CD8-positive, alpha-beta memory T cell (primary cell): ENCODE measurements around the gene FKBP1A. TPM values are rescaled to one million over a fixed set of nuclear protein-coding genes. Genes with fewer than 3 reads are reported as not detected.
A peak's percentile ranks its signal among the peaks of the same experiment; 100 is the strongest.

ENCODE experiments used
- CTCF ChIA-PET: fragments of 350-600 bp; sonication (Branson Sonifier 250); formaldehyde crosslinking; loops from one replicate; lab custom pipeline; 2021; ENCODE audit warnings: antibody characterized with exemption; lab: Charles Lee
- POLR2A ChIA-PET: fragments of 350-600 bp; sonication (Branson Sonifier 250); formaldehyde crosslinking; loops from one replicate; lab custom pipeline; 2021; ENCODE audit warnings: antibody characterized with exemption; lab: Charles Lee
- DNase-seq, 5 donors: peaks; one replicate each; pipeline versions ENCODE4 v3.0.0 to v3.0.0-alpha.2; 2020 to 2022; ENCODE audit warnings: mixed read lengths in 1 of 5
- H3K27ac ChIP-seq: one replicate; pipeline ENCODE4 v1.7.0; 2013; ENCODE audit warnings: low read depth, mild to moderate bottlenecking, low read length, moderate library complexity
- H3K27me3 ChIP-seq: 2 replicates; pipeline ENCODE4 v1.7.0; 2013; ENCODE audit warnings: low read length, mild to moderate bottlenecking; ENCODE audit not compliant: insufficient read depth, poor library complexity, severe bottlenecking
- H3K36me3 ChIP-seq: 2 replicates; pipeline ENCODE4 v1.7.0; 2013; ENCODE audit warnings: mild to moderate bottlenecking, low read length, moderate library complexity; ENCODE audit not compliant: insufficient read depth
- H3K4me1 ChIP-seq: 2 replicates; pipeline ENCODE4 v1.7.0; 2013; ENCODE audit warnings: mild to moderate bottlenecking, low read length, moderate library complexity; ENCODE audit not compliant: insufficient read depth
- H3K4me3 ChIP-seq: 2 replicates; pipeline ENCODE4 v1.7.0; 2013; ENCODE audit warnings: mild to moderate bottlenecking, low read length
- H3K9me3 ChIP-seq: 2 replicates; pipeline ENCODE4 v1.7.0; 2013; ENCODE audit warnings: mild to moderate bottlenecking, low read length
- H3K27ac Mint-ChIP-seq, 8 donors: one replicate each; pipeline ENCODE4 v1.8.0; 2020 to 2021; ENCODE audit warnings: mixed read lengths in 8 of 8, mild to moderate bottlenecking in 6 of 8, inconsistent platforms in 3 of 8, moderate library complexity in 3 of 8
- H3K27me3 Mint-ChIP-seq, 2 donors: one replicate each; pipeline ENCODE4 v1.8.0; 2020 to 2021; ENCODE audit warnings: mixed read lengths in 2 of 2, mild to moderate bottlenecking in 1 of 2, moderate library complexity in 1 of 2
- H3K36me3 Mint-ChIP-seq, 3 donors: one replicate each; pipeline ENCODE4 v1.8.0; 2020 to 2021; ENCODE audit warnings: mixed read lengths in 3 of 3, inconsistent platforms in 1 of 3, mild to moderate bottlenecking in 1 of 3
- H3K4me1 Mint-ChIP-seq, 3 donors: one replicate each; pipeline ENCODE4 v1.8.0; 2020 to 2021; ENCODE audit warnings: mixed read lengths in 3 of 3, inconsistent platforms in 1 of 3, mild to moderate bottlenecking in 1 of 3
- H3K4me3 Mint-ChIP-seq, 7 donors: one replicate each; pipeline ENCODE4 v1.8.0; 2020 to 2021; ENCODE audit warnings: mixed read lengths in 7 of 7, mild to moderate bottlenecking in 6 of 7, moderate library complexity in 4 of 7, inconsistent platforms in 2 of 7
- H3K9me3 Mint-ChIP-seq, 5 donors: one replicate each; pipeline ENCODE4 v1.8.0; 2020 to 2022; ENCODE audit warnings: mixed read lengths in 5 of 5, mild to moderate bottlenecking in 3 of 5, moderate library complexity in 2 of 5, inconsistent platforms in 1 of 5
- polyA plus RNA-seq: library from polyadenylated mRNA; unstranded; fragments of 300-500 nt; fragmentation: Illumina TruSeq; gene quantifications from one replicate; pipeline ENCODE4 v1.2.3, GENCODE V29; 2021
- total RNA-seq, 2 experiments: library from RNA; stranded (reverse); gene quantifications; one replicate each; pipeline ENCODE4 v1.2.3, GENCODE V29; 2021

The FKBP1A gene
- total and polyA plus RNA-seq, 3 experiments from 2014 or later: 43.1 to 274 (median 274) TPM

GRCh38 chr20:1328680-1329330 is 64.0 kb downstream of the FKBP1A start, which contains the start of gene SDCBP2:
SDCBP2 (minus strand) TSS chr20:1329139; CDS start chr20:1320416, 8,723 bp downstream.
- POLR2A ChIA-PET: no interaction called here
- no peaks in the 10 kb centered on the region for H3K9me3 Mint-ChIP-seq
- peaks cover 16 to 35% (median 31%) of the 10 kb centered on the region in 3 donors for H3K4me1 Mint-ChIP-seq
- Histone ChIP-seq H3K36me3 (peaks cover 5% of the 10 kb centered on the region), H3K27ac (no peak within 1 kb of the TSS), H3K9me3 (no peaks in the 10 kb centered on the region), H3K27me3 (no peaks in the 10 kb centered on the region), H3K4me1 (peaks cover 41% of the 10 kb centered on the region), H3K4me3 (no peak within 1 kb of the TSS)
- H3K4me3 Mint-ChIP-seq: peak within 1 kb of the TSS in 1 of 7 donors; percentile 69
- H3K27ac Mint-ChIP-seq: peak within 1 kb of the TSS; percentile 49 to 92 (median 76)
- no peak for DNase-seq
- no peaks in the 10 kb centered on the region for H3K27me3 Mint-ChIP-seq
- peaks cover 0 to 45% (median 0%) of the 10 kb centered on the region in 3 donors for H3K36me3 Mint-ChIP-seq
- CTCF ChIA-PET: no interaction called here

- no peak for DNase-seq
- H3K36me3 Mint-ChIP-seq: peaks cover 0 to 39% (median 0%) of the 10 kb centered on the region in 3 donors
- POLR2A ChIA-PET: no interaction called here
- Histone ChIP-seq H3K4me1 (peaks cover 41% of the 10 kb centered on the region), H3K4me3 (no peak overlapping the region), H3K9me3 (no peaks in the 10 kb centered on the region), H3K36me3 (peaks cover 5% of the 10 kb centered on the region), H3K27me3 (no peaks in the 10 kb centered on the region), H3K27ac (no peak overlapping the region)
- H3K9me3 Mint-ChIP-seq: no peaks in the 10 kb centered on the region
- CTCF ChIA-PET: no interaction called here
- peaks cover 16 to 35% (median 27%) of the 10 kb centered on the region in 3 donors for H3K4me1 Mint-ChIP-seq
- peak overlapping the region in 2 of 7 donors; percentile 5 to 29 for H3K4me3 Mint-ChIP-seq
- peak overlapping the region in 7 of 8 donors; percentile 16 to 92 (median 61) for H3K27ac Mint-ChIP-seq
- no peaks in the 10 kb centered on the region for H3K27me3 Mint-ChIP-seq
Observed at GRCh38 chr20:1327827-1328679, 64.8 kb downstream of the FKBP1A start.

DNA sequence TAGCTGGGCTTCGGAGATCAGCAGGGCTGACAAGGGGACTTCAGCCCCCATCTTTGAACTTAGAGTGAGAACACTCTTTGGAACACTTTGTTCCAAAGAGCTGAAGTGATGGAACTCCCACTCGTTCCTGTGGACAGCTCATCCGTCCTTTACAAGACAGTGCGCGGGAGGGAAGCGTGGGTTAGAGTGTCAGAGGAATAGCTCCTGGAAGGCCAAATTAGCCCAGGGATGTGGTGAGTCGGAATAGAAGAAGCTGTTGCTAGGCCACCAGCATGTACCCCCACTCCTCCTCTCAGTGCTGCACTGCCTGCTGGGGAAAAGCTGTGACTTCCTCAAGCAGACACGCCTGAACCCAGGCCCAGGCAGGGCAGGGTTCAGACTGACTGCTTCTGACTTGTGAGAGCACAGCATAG is 65.6 kb downstream of the FKBP1A start:
- Histone ChIP-seq H3K27me3 (no peaks in the 10 kb centered on the region), H3K36me3 (peaks cover 5% of the 10 kb centered on the region), H3K9me3 (no peaks in the 10 kb centered on the region), H3K4me3 (no peak overlapping the region), H3K4me1 (peaks cover 41% of the 10 kb centered on the region), H3K27ac (no peak overlapping the region)
- ChIA-PET CTCF (no interaction called here), POLR2A (interaction anchor here (0.7 kb wide), 1 partner anchor 201 kb away, joined by 3 read pairs; no protein-coding TSS in a partner anchor)
- Mint-ChIP-seq H3K27me3 (no peaks in the 10 kb centered on the region), H3K36me3 (peaks cover 0 to 31% (median 0%) of the 10 kb centered on the region in 3 donors), H3K9me3 (no peaks in the 10 kb centered on the region), H3K4me3 (peak overlapping the region in 3 of 7 donors; percentile 12 to 29 (median 15)), H3K4me1 (peaks cover 16 to 30% (median 25%) of the 10 kb centered on the region in 3 donors), H3K27ac (peak overlapping the region in 3 of 8 donors; percentile 49 to 82 (median 72))
- no peak for DNase-seq

DNA sequence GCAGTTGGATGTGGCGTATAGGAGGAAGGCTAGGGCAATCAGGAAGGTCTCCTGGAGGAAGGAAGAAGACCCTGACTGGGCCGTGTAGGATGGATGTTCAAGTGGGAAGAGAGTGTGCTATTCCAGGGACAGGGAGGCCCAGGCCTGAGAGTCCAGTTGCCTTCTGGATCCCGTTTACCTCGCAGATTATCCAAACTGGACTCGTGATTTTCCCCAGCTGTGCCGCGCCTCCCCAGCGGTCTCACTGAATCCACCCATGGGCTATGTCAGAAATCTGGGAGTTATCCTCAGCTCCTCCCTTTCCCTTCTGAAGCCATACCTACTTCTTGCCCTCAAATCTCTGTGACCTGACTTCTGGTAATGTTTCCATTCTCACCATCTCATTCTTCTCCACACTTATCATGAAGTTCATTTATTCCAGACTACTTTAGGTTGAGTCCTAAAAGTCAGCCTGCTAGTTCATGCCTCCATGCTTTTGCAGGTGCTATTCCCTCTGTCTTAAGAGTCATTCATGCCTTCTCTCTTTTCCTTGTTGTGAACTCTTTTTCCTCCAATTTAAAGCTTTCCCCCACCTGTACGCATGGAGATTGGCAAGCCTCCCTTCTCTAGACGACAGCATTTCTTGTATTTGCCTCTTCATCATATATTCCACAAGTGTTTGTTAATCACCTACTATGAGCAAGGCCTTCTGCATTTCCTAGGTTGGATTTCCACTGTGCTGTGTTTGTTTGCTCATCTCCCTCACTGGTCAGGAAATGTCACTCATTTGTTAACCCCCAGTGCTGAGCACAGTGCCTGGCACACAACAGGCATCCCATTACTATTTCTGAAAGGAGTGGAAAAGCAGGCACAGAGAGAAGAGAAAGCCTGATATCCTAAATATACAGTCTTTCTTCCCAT is 66.6 kb downstream of the FKBP1A start:
- no peaks in the 10 kb centered on the region for H3K9me3 ChIP-seq
- H3K4me1 Mint-ChIP-seq: peaks cover 16 to 30% (median 24%) of the 10 kb centered on the region in 3 donors
- H3K4me1 ChIP-seq: peaks cover 41% of the 10 kb centered on the region
- H3K4me3 ChIP-seq: peak overlapping the region; percentile 99
- no peaks in the 10 kb centered on the region for H3K36me3 ChIP-seq
- peaks cover 0 to 22% (median 0%) of the 10 kb centered on the region in 3 donors for H3K36me3 Mint-ChIP-seq
- CTCF ChIA-PET: interaction anchor here (1.0 to 3.3 kb wide), 2 partner anchors 62 to 110 kb away, joined by 3 to 11 read pairs; no protein-coding TSS in a partner anchor
- H3K27ac Mint-ChIP-seq: no peak overlapping the region
- no peaks in the 10 kb centered on the region for H3K9me3 Mint-ChIP-seq
- POLR2A ChIA-PET: interaction anchor here (1.4 kb wide), 1 partner anchor 65 kb away, joined by 14 read pairs; no protein-coding TSS in a partner anchor
- no peaks in the 10 kb centered on the region for H3K27me3 ChIP-seq
- H3K27me3 Mint-ChIP-seq: no peaks in the 10 kb centered on the region
- H3K27ac ChIP-seq: peak overlapping the region; percentile 99
- no peak overlapping the region for H3K4me3 Mint-ChIP-seq
- DNase-seq: no peak

DNA sequence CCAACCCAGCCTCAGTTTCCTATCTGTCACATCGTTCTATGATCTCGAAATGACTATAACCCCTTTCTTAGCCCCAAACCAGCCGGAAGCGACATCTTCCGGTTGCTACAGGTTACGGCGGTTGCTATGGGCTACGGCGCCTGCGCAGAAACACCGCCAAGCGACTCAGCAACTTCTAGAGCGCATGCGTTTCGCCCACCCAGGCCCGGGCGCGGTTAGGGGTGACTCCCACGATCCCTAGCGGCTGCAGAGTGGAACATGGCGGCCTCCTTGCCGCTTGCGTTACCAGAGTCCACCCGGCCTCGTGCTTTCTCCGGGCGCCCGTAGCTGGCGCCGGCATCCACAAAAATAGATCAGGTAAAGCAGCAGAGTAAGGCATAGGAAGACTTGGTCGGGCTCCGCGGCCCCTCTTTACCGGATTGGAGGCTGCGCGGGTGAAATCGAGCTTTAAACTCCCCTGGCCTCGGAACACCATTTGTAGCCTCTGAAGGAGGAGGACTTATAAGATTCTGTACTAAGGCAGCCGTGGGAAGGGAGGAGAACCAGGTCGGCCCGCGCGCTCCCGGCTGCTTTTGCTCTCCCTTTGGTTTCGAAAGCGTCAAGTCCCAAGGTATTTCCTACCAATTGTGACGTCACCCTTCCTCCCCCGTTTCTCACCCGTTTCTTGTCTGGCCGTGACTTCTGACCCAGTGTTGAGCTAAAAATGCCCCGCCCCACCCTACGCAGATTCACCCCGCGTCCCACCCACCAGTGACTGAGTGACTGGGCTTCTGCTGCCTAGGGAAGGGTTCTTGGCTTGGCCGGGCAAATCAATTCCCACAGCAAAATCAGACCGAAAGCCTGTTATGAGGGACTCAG is 67.5 kb downstream of the FKBP1A start:
- Mint-ChIP-seq H3K9me3 (no peaks in the 10 kb centered on the region), H3K36me3 (peaks cover 0 to 16% (median 0%) of the 10 kb centered on the region in 3 donors), H3K27ac (no peak overlapping the region), H3K27me3 (no peaks in the 10 kb centered on the region), H3K4me3 (no peak overlapping the region), H3K4me1 (peaks cover 14 to 26% (median 15%) of the 10 kb centered on the region in 3 donors)
- no peaks in the 10 kb centered on the region for H3K9me3 ChIP-seq
- H3K27me3 ChIP-seq: no peaks in the 10 kb centered on the region
- H3K36me3 ChIP-seq: no peaks in the 10 kb centered on the region
- peak overlapping the region; percentile 99 for H3K4me3 ChIP-seq
- H3K27ac ChIP-seq: peak overlapping the region; percentile 99
- POLR2A ChIA-PET: interaction anchor here (0.7 to 1.4 kb wide), 3 partner anchors 59 to 68 kb away, joined by 3 to 14 read pairs (median 3); partner anchors contain the start of genes FKBP1A and SNPH
- DNase-seq: peak; percentile 98 to 100 (median 98)
- peaks cover 36% of the 10 kb centered on the region for H3K4me1 ChIP-seq
- CTCF ChIA-PET: interaction anchor here (1.0 to 3.3 kb wide), 2 partner anchors 63 to 111 kb away, joined by 3 to 11 read pairs; no protein-coding TSS in a partner anchor

- peaks cover 29% of the 10 kb centered on the region for H3K4me1 ChIP-seq
- H3K9me3 ChIP-seq: no peaks in the 10 kb centered on the region
- Mint-ChIP-seq H3K9me3 (no peaks in the 10 kb centered on the region), H3K27me3 (no peaks in the 10 kb centered on the region), H3K27ac (no peak overlapping the region), H3K4me3 (no peak overlapping the region), H3K36me3 (peaks cover 0 to 11% (median 0%) of the 10 kb centered on the region in 3 donors), H3K4me1 (peaks cover 7 to 20% (median 8%) of the 10 kb centered on the region in 3 donors)
- no peaks in the 10 kb centered on the region for H3K27me3 ChIP-seq
- peak overlapping the region; percentile 99 for H3K4me3 ChIP-seq
- peak overlapping the region; percentile 99 for H3K27ac ChIP-seq
- peak in 2 of 5 donors; percentile 23 to 65 for DNase-seq
- no peaks in the 10 kb centered on the region for H3K36me3 ChIP-seq
- CTCF ChIA-PET: interaction anchor here (1.4 to 3.3 kb wide), 2 partner anchors 26 to 112 kb away, joined by 3 to 11 read pairs; no protein-coding TSS in a partner anchor
- POLR2A ChIA-PET: interaction anchor here (0.7 to 1.4 kb wide), 3 partner anchors 58 to 69 kb away, joined by 3 to 14 read pairs (median 3); partner anchors contain the start of genes FKBP1A and SNPH
Observed at GRCh38 chr20:1324598-1325172, 68.2 kb downstream of the FKBP1A start.
